ENCODE measurements around the gene DELE1. TPM values are rescaled to one million over a fixed set of nuclear protein-coding genes. Genes with fewer than 3 reads are reported as not detected.

DELE1 gene
- total and polyA plus RNA-seq, 2 donors (not counting 1 experiment from before 2014, with no cell fraction given) = 124 to 127 TPM

DNA sequence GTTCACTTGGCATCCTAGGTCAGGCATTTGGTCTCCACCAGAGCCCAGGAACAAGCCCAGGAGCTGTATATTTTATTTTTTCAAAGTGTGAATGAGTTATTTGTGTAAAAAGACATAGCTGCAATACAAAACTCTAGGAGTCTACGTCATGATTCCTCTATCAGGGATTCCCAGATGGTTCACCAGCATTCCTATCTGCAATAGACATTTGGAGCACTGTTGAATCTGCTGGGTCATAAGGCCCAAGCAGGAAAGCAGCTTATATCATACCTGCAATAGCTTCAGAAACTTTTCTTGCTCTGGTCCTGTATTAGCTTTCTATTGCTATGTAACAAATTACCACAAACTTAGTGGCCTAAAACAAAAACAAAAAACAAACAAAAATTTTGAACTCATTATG is 16.7 kb upstream of the DELE1 start:
- no peak overlapping the region for H3K4me3 ChIP-seq (ENCODE audit: control extremely low read depth in 1 of 5, extremely low read depth in 1 of 5, insufficient read depth in 1 of 5, low read depth in 2 of 5, low read length in 4 of 5)
- no peaks in the 10 kb centered on the region for H4K20me1 ChIP-seq (ENCODE audit: control insufficient read depth, insufficient read depth, low read length, poor library complexity, severe bottlenecking)
- H2AFZ ChIP-seq (ENCODE audit: insufficient read depth, low read depth, low read length, poor library complexity, severe bottlenecking) = no peak overlapping the region
- no peaks in the 10 kb centered on the region for H3K4me1 Mint-ChIP-seq
- peaks cover 0 to 2% (median 2%) of the 10 kb centered on the region in 3 donors for H3K9me3 ChIP-seq (ENCODE audit: control extremely low read depth in 1 of 3, control insufficient read depth in 2 of 3, insufficient read depth in 1 of 3, low read length in 2 of 3)
- DNase-seq (no peak), ATAC-seq (ENCODE audit: low read depth) (no peak)
- no peak overlapping the region for H3K27ac Mint-ChIP-seq
- no peak overlapping the region for H3K4me2 ChIP-seq (replicated peaks; ENCODE audit: low read depth, low read length, poor library complexity, severe bottlenecking)
- no peaks in the 10 kb centered on the region for H3K36me3 ChIP-seq (replicated peaks in 1 of 2; ENCODE audit: control extremely low read depth in 1 of 2, control insufficient read depth in 1 of 2, extremely low read depth in 1 of 2, insufficient read depth in 2 of 2, low read length in 1 of 2)
- H3K27me3 ChIP-seq (replicated peaks in 1 of 4; ENCODE audit: control extremely low read depth in 1 of 4, control insufficient read depth in 3 of 4, insufficient read depth in 4 of 4, low read length in 3 of 4) = peaks cover 0 to 5% (median 0%) of the 10 kb centered on the region in 4 experiments
- peaks cover 13% of the 10 kb centered on the region for H3K27me3 Mint-ChIP-seq
- no peaks in the 10 kb centered on the region for H3K9me3 Mint-ChIP-seq (ENCODE audit: insufficient read depth)
- no peaks in the 10 kb centered on the region for H3K79me2 ChIP-seq (ENCODE audit: control insufficient read depth, insufficient read depth, low read length)
- no peak overlapping the region for H3K27ac ChIP-seq (ENCODE audit: low read length in 2 of 2)
- no peaks in the 10 kb centered on the region for H3K4me1 ChIP-seq (ENCODE audit: control insufficient read depth in 2 of 2, insufficient read depth in 2 of 2, low read length in 2 of 2)
- H3K4me3 Mint-ChIP-seq = no peak overlapping the region
- ChIA-PET CTCF (interaction anchor here (0.7 to 2.8 kb wide), 3 partner anchors 28 to 190 kb away, joined by 4 to 14 read pairs (median 7); partner anchors contain the start of gene PCDH1), POLR2A (interaction anchor here (0.7 to 1.2 kb wide), 2 partner anchors 17 to 28 kb away, joined by 3 read pairs; partner anchors contain the start of gene DELE1)
- no peak overlapping the region for H3K9ac ChIP-seq (ENCODE audit: low read length)
- TF ChIP-seq EZH2 (IDR thresholded peaks at IDR 0.05; ENCODE audit: borderline replicate concordance, insufficient read depth, low read depth, low read length, poor library complexity, severe bottlenecking) = no peak
- TF ChIP-seq, protein P1, sequence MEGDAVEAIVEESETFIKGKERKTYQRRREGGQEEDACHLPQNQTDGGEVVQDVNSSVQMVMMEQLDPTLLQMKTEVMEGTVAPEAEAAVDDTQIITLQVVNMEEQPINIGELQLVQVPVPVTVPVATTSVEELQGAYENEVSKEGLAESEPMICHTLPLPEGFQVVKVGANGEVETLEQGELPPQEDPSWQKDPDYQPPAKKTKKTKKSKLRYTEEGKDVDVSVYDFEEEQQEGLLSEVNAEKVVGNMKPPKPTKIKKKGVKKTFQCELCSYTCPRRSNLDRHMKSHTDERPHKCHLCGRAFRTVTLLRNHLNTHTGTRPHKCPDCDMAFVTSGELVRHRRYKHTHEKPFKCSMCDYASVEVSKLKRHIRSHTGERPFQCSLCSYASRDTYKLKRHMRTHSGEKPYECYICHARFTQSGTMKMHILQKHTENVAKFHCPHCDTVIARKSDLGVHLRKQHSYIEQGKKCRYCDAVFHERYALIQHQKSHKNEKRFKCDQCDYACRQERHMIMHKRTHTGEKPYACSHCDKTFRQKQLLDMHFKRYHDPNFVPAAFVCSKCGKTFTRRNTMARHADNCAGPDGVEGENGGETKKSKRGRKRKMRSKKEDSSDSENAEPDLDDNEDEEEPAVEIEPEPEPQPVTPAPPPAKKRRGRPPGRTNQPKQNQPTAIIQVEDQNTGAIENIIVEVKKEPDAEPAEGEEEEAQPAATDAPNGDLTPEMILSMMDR (IDR thresholded peaks at IDR 0.05) = no peak
- intact Hi-C loops (cut with micrococcal nuclease) = no loop called here
- no CpG with 5 or more reads among the region's 1 CpG for WGBS (ENCODE audit: insufficient coverage)

DNA sequence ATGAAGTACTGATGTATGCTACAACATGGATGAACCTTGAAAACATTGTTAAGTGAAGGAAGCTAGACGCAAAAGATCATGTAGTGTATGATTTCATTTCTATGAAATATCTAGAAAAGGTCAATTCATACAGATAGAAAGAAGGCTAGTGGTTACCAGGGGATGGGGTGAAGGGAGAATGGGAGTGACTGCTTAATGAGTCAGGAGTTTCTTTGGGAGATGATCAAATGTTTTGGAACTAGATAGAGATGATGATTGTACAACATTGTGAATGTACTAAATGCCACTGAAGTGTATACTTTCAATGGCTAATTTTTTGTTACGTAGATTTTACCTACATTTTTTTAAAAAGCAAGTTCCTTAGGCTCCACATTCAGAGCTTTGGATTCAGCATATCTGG is 14.9 kb upstream of the DELE1 start:
- no peak overlapping the region for H3K9ac ChIP-seq (ENCODE audit: low read length)
- Mint-ChIP-seq H3K9me3 (ENCODE audit: insufficient read depth) (no peaks in the 10 kb centered on the region), H3K27ac (no peak overlapping the region), H3K4me3 (no peak overlapping the region), H3K4me1 (peaks cover 8% of the 10 kb centered on the region), H3K27me3 (peaks cover 12% of the 10 kb centered on the region)
- H2AFZ ChIP-seq (ENCODE audit: insufficient read depth, low read depth, low read length, poor library complexity, severe bottlenecking) = no peak overlapping the region
- H3K9me3 ChIP-seq (ENCODE audit: control extremely low read depth in 1 of 3, control insufficient read depth in 2 of 3, insufficient read depth in 1 of 3, low read length in 2 of 3) = peaks cover 0 to 2% (median 2%) of the 10 kb centered on the region in 3 donors
- TF ChIP-seq EZH2 (IDR thresholded peaks at IDR 0.05; ENCODE audit: borderline replicate concordance, insufficient read depth, low read depth, low read length, poor library complexity, severe bottlenecking) = no peak
- TF ChIP-seq, protein P1 (IDR thresholded peaks at IDR 0.05) = no peak
- peaks cover 8% of the 10 kb centered on the region in 2 donors for H3K4me1 ChIP-seq (ENCODE audit: control insufficient read depth in 2 of 2, insufficient read depth in 2 of 2, low read length in 2 of 2)
- H3K79me2 ChIP-seq (ENCODE audit: control insufficient read depth, insufficient read depth, low read length) = no peaks in the 10 kb centered on the region
- no peak overlapping the region for H3K27ac ChIP-seq (ENCODE audit: low read length in 2 of 2)
- H3K27me3 ChIP-seq (replicated peaks in 1 of 4; ENCODE audit: control extremely low read depth in 1 of 4, control insufficient read depth in 3 of 4, insufficient read depth in 4 of 4, low read length in 3 of 4) = peaks cover 0 to 6% (median 3%) of the 10 kb centered on the region in 4 experiments
- ChIA-PET CTCF (no interaction called here), POLR2A (no interaction called here)
- no peak overlapping the region for H3K4me3 ChIP-seq (ENCODE audit: control extremely low read depth in 1 of 5, extremely low read depth in 1 of 5, insufficient read depth in 1 of 5, low read depth in 2 of 5, low read length in 4 of 5)
- H3K4me2 ChIP-seq (replicated peaks; ENCODE audit: low read depth, low read length, poor library complexity, severe bottlenecking) = no peak overlapping the region
- DNase-seq = no peak
- 100% methylated on average over 1 of the region's 2 CpGs for WGBS (ENCODE audit: insufficient coverage)
- no peaks in the 10 kb centered on the region for H4K20me1 ChIP-seq (ENCODE audit: control insufficient read depth, insufficient read depth, low read length, poor library complexity, severe bottlenecking)
- H3K36me3 ChIP-seq (replicated peaks in 1 of 2; ENCODE audit: control extremely low read depth in 1 of 2, control insufficient read depth in 1 of 2, extremely low read depth in 1 of 2, insufficient read depth in 2 of 2, low read length in 1 of 2) = no peaks in the 10 kb centered on the region
- ATAC-seq (ENCODE audit: low read depth) = no peak
- intact Hi-C loops (cut with micrococcal nuclease) = no loop called here
